Left lung (tissue), 10 donors: ENCODE data around the gene ZNF337. TPM values are rescaled to one million over a fixed set of nuclear protein-coding genes. Genes with fewer than 3 reads are reported as not detected.
"Not testable (repeated sequence)": the region's sequence is repeated elsewhere in the genome, so short reads cannot be mapped to it uniquely, and the experiment has no call there.

Source experiments
- ATAC-seq: fragments of 200-7000 bp; cut with Tn5 transposase; one replicate; pipeline ENCODE4 v1.9.1; 2020; ENCODE audit warnings: moderate library complexity
- DNase-seq, 4 donors: peaks; one replicate each; pipeline ENCODE4 v3.0.0-alpha.2; 2013 to 2020
- H3K27ac ChIP-seq, 2 donors: fragments of 200-600 bp; sonication (generic) in 1 of 2; one replicate each; pipeline versions ENCODE4 v1.5.0 to v1.8.0; 2020 to 2021
- H3K27me3 ChIP-seq, 2 donors: fragments of 200-600 bp; sonication (generic) in 1 of 2; one replicate each; pipeline versions ENCODE4 v1.5.0 to v1.8.0; 2020 to 2021
- H3K36me3 ChIP-seq, 2 donors: fragments of 200-600 bp; sonication (generic) in 1 of 2; one replicate each; pipeline versions ENCODE4 v1.5.0 to v1.8.0; 2020 to 2021
- H3K4me1 ChIP-seq, 2 donors: fragments of 200-600 bp; one replicate each; pipeline ENCODE4 v1.8.0; 2021
- H3K4me3 ChIP-seq, 2 donors: fragments of 200-600 bp; sonication (generic) in 1 of 2; one replicate each; pipeline versions ENCODE4 v1.5.0 to v1.8.0; 2020 to 2021; ENCODE audit warnings: mild to moderate bottlenecking in 1 of 2
- H3K9me3 ChIP-seq, 2 donors: fragments of 200-600 bp; sonication (generic) in 1 of 2; one replicate each; pipeline versions ENCODE4 v1.5.0 to v1.8.0; 2020 to 2021
- CTCF ChIP-seq, 2 donors: fragments of 200-600 bp; sonication (generic) in 1 of 2; IDR thresholded peaks; one replicate each; pipeline versions ENCODE4 v1.5.0 to v1.8.0; 2021; ENCODE audit warnings: antibody characterized with exemption in 2 of 2
- intact Hi-C, 2 donors: fragments of 100-400 bp; cut with DNase I; formaldehyde crosslinking; loops; one replicate each; pipeline versions ENCODE4 v1.11.2 to v1.14.2; 2022
- polyA plus RNA-seq, 6 donors: library from polyadenylated mRNA; unstranded; fragments of 120-200 nt; gene quantifications; one replicate each; pipeline ENCODE4 v1.2.1, GENCODE V29; 2013; ENCODE audit not compliant: insufficient read length in 6 of 6
- total RNA-seq, 2 donors: library from RNA; stranded (reverse); fragmentation: NEBNext Ultra II Directional; extraction: Animal tissue kit (Norgen Biotek cat#: 25700); gene quantifications; one replicate each; pipeline ENCODE4 v1.2.1, GENCODE V29; 2021
- donor health status: DM: no; HTN: yes; CAD: no.
- donor health status: DM: no; HTN: no; CAD: no.

ZNF337 gene
- total and polyA plus RNA-seq, 8 donors: 9.5 to 58.3 (median 49.8) TPM

- H3K36me3 ChIP-seq: no peaks in the 10 kb centered on the region
- intact Hi-C loops: no loop called here
- H3K27me3 ChIP-seq: no peaks in the 10 kb centered on the region
- no peak overlapping the region for H3K4me3 ChIP-seq
- no peak for ATAC-seq
- peaks cover 0 to 20% of the 10 kb centered on the region in 2 donors for H3K9me3 ChIP-seq
- TF ChIP-seq CTCF (IDR thresholded peaks at IDR 0.05): no peak
- DNase-seq: no peak
- no peak overlapping the region for H3K27ac ChIP-seq
- no peaks in the 10 kb centered on the region for H3K4me1 ChIP-seq
Measured at GRCh38 chr20:25707695-25708094, 11.0 kb upstream of the ZNF337 start.

GRCh38 chr20:25706793-25707192, 10.1 kb upstream of the ZNF337 start:
- TF ChIP-seq CTCF (IDR thresholded peaks at IDR 0.05): no peak
- DNase-seq (peak in 1 of 4 donors; percentile 30), ATAC-seq (no peak)
- no peaks in the 10 kb centered on the region for H3K36me3 ChIP-seq
- no peaks in the 10 kb centered on the region for H3K27me3 ChIP-seq
- intact Hi-C loops: no loop called here
- H3K4me3 ChIP-seq: no peak overlapping the region
- no peak overlapping the region for H3K27ac ChIP-seq
- H3K9me3 ChIP-seq: peaks cover 0 to 11% of the 10 kb centered on the region in 2 donors
- H3K4me1 ChIP-seq: no peaks in the 10 kb centered on the region

- peaks cover 0 to 9% of the 10 kb centered on the region in 2 donors for H3K9me3 ChIP-seq
- no peak for ATAC-seq
- intact Hi-C loops: no loop called here
Measured at GRCh38 chr20:25705830-25706351, 9.2 kb upstream of the ZNF337 start.

GRCh38 chr20:25704303-25704702, 7.7 kb upstream of the ZNF337 start:
- DNase-seq, H3K36me3 ChIP-seq, ATAC-seq, H3K4me3 ChIP-seq, H3K4me1 ChIP-seq, H3K27ac ChIP-seq, H3K27me3 ChIP-seq, intact Hi-C loops: not testable (repeated sequence)
- H3K9me3 ChIP-seq: peaks cover 0 to 21% of the 10 kb centered on the region in 2 donors

More at GRCh38 chr20:25705830-25706351, 9.2 kb upstream of the ZNF337 start:
- no peak for TF ChIP-seq CTCF (IDR thresholded peaks at IDR 0.05)
- DNase-seq: no peak
- Histone ChIP-seq H3K27ac (no peak overlapping the region), H3K27me3 (no peaks in the 10 kb centered on the region), H3K4me3 (no peak overlapping the region), H3K36me3 (no peaks in the 10 kb centered on the region), H3K4me1 (no peaks in the 10 kb centered on the region)

GRCh38 chr20:25700835-25701234, 4.2 kb upstream of the ZNF337 start:
- H3K4me1 ChIP-seq: peaks cover 0 to 12% of the 10 kb centered on the region in 2 donors
- intact Hi-C loops, ATAC-seq, H3K4me3 ChIP-seq, H3K27ac ChIP-seq, H3K27me3 ChIP-seq, DNase-seq, H3K36me3 ChIP-seq: not testable (repeated sequence)
- peaks cover 0 to 21% of the 10 kb centered on the region in 2 donors for H3K9me3 ChIP-seq

GRCh38 chr20:25699914-25700313, 3.3 kb upstream of the ZNF337 start:
- H3K27ac ChIP-seq: no peak overlapping the region
- no peak overlapping the region for H3K4me3 ChIP-seq
- DNase-seq: no peak
- H3K27me3 ChIP-seq: no peaks in the 10 kb centered on the region
- TF ChIP-seq CTCF (IDR thresholded peaks at IDR 0.05): no peak
- H3K9me3 ChIP-seq: peaks cover 0 to 21% of the 10 kb centered on the region in 2 donors
- peaks cover 5 to 18% of the 10 kb centered on the region in 2 donors for H3K4me1 ChIP-seq
- no peak for ATAC-seq
- intact Hi-C loops: no loop called here
- H3K36me3 ChIP-seq: no peaks in the 10 kb centered on the region
